ENCODE results near the gene EXOC8. TPM values are rescaled to one million over a fixed set of nuclear protein-coding genes. Genes with fewer than 3 reads are reported as not detected.

EXOC8 gene
- total and polyA plus RNA-seq, 2 experiments from 2014 or later, result 3.9 to 14.6 TPM

DNA sequence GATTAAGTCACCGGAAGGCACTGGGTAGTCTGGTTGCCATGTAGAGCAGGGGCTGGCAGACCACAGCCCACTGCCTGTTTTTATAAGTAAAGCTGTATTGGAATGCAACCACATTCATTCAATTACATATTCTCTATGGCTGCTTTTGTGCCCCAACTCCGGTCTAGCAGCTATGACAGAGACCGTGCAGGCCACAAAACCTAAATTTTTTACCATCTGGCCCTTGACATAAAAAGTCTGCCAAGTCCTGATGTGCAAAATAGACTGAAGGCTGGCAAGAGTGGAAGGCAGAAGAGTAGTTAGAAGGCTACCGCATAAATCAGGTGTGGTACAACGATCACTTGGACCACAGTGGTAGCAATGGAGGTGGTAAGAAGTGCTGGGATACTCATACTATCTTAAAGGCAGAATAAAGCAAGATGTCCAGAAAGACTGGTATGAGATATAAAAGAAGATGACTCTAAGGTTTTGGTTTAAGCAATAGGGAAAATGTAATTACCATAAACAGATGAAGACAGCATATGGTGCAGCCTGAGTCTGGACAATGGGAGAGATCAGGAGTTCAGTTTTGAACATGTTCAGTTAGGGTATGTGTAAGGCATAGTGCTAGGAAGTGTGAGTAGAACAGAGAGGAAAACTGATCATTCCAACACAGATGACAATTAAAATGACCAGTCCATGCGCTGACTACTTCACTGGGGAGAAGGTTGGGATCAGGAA lies 47.2 kb upstream of the EXOC8 start:
- DNase-seq, result no peak
- no peaks in the 10 kb centered on the region for H3K9me2 ChIP-seq (ENCODE audit: insufficient read depth)
- H3K27ac ChIP-seq, result no peak overlapping the region
- peaks cover 5% of the 10 kb centered on the region; the same call in 1 of the 2 replicates for H3F3A ChIP-seq (ENCODE audit: insufficient read depth)
- no peak overlapping the region for H3K4me3 ChIP-seq
- no peak overlapping the region for H3K9ac ChIP-seq
- in situ Hi-C loops (cut with MboI), result no loop called here
- peaks cover 22% of the 10 kb centered on the region for H3K4me1 ChIP-seq (ENCODE audit: insufficient read depth)
- H3K9me3 ChIP-seq (ENCODE audit: low read depth), result no peaks in the 10 kb centered on the region
- no peaks in the 10 kb centered on the region for H3K36me3 ChIP-seq (ENCODE audit: low read depth)
- no peak overlapping the region for H3K4me2 ChIP-seq (ENCODE audit: unreplicated experiment)
- H2AFZ ChIP-seq, result no peak overlapping the region
- TF ChIP-seq EZH2 (IDR thresholded peaks at IDR 0.05; ENCODE audit: insufficient read depth, poor library complexity, severe bottlenecking) (no peak), EZH2phosphoT487 (IDR thresholded peaks at IDR 0.05; ENCODE audit: insufficient read depth, low read depth) (no peak)
- WGBS, 2 experiments (ENCODE audit: low coverage in 1 of 2, low lambda C conversion rate in 2 of 2, missing lambda C conversion rate in 2 of 2), result 96% methylated on average over 6 of the region's 6 CpGs
- no peaks in the 10 kb centered on the region for H3K27me3 ChIP-seq (replicated peaks; ENCODE audit: insufficient read depth)
- peaks cover 100% of the 10 kb centered on the region for H3K79me2 ChIP-seq (ENCODE audit: insufficient read depth)
- H4K20me1 ChIP-seq (ENCODE audit: insufficient read depth), result peaks cover 28% of the 10 kb centered on the region

DNA sequence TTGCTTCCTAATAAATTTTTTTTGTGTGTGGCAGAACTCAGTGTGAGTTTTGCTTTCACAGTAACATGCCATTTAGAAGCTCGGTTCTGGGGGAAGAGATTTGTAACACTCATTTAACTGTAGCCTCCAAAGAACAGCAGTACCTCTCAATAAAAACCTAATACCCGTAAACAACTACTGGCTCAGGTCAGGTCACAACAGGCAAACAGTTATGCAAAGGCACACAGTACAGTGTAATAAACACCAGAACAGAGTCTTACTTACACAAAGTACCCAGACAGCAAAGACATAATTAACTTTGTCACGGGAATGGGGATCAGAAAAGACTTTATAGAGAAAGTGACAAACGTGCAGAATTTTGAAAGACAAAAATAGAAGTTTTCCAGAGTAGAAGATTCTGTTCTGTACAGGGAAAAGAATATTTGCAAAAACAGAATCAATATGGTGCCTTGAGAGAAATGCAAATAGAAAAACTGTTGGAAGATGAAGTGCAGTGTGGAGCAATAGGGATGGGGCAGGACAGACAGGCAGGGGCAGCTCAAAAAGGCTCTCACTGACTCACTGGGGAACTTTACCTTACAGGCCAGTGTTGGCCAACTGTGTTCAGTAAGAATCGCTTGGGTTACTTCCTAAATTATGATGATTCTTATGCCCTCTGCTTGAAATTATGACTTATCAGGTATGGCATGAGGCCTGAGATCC lies 45.7 kb upstream of the EXOC8 start:
- Histone ChIP-seq H3K36me3 (ENCODE audit: low read depth) (no peaks in the 10 kb centered on the region), H3K9ac (no peak overlapping the region), H3K4me3 (no peak overlapping the region), H4K20me1 (ENCODE audit: insufficient read depth) (peaks cover 28% of the 10 kb centered on the region), H3K27me3 (replicated peaks; ENCODE audit: insufficient read depth) (no peaks in the 10 kb centered on the region), H3K9me3 (ENCODE audit: low read depth) (no peaks in the 10 kb centered on the region), H3K9me2 (ENCODE audit: insufficient read depth) (no peaks in the 10 kb centered on the region), H3K79me2 (ENCODE audit: insufficient read depth) (peaks cover 100% of the 10 kb centered on the region), H3K4me1 (ENCODE audit: insufficient read depth) (peaks cover 9% of the 10 kb centered on the region), H3K27ac (no peak overlapping the region), H3F3A (ENCODE audit: insufficient read depth) (no peaks in the 10 kb centered on the region), H2AFZ (no peak overlapping the region), H3K4me2 (ENCODE audit: unreplicated experiment) (no peak overlapping the region)
- no peak for DNase-seq
- TF ChIP-seq EZH2 (IDR thresholded peaks at IDR 0.05; ENCODE audit: insufficient read depth, poor library complexity, severe bottlenecking) (no peak), EZH2phosphoT487 (IDR thresholded peaks at IDR 0.05; ENCODE audit: insufficient read depth, low read depth) (no peak)
- 75 to 79% methylated on average over 5 of the region's 5 CpGs for WGBS, 2 experiments (ENCODE audit: low coverage in 1 of 2, low lambda C conversion rate in 2 of 2, missing lambda C conversion rate in 2 of 2)
- in situ Hi-C loops (cut with MboI), result no loop called here

DNA sequence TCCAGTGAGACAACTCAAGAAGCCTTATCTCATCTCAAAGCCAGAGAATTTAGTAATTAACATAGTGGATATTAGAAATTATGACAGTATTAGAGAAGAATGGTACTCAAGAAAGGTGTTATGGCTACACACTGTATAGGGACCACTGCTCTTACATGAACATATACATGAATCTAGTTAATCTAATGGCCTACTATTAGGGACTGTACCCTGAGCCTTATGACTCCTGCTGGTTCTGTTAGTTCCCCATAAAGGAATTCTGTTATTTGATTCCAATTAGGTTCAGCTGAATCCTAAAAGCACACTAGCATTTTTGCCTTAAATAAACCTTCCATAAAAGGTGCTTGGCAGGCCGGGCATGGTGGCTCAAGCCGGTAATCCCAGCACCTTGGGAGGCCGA lies 44.8 kb upstream of the EXOC8 start:
- no peak overlapping the region for H3K4me3 ChIP-seq
- in situ Hi-C loops (cut with MboI), result no loop called here
- H3K79me2 ChIP-seq (ENCODE audit: insufficient read depth), result peaks cover 100% of the 10 kb centered on the region
- no peaks in the 10 kb centered on the region; the same call in 1 of the 2 replicates for H3K4me1 ChIP-seq (ENCODE audit: insufficient read depth)
- H3F3A ChIP-seq (ENCODE audit: insufficient read depth), result no peaks in the 10 kb centered on the region
- TF ChIP-seq EZH2phosphoT487 (IDR thresholded peaks at IDR 0.05; ENCODE audit: insufficient read depth, low read depth) (no peak), EZH2 (IDR thresholded peaks at IDR 0.05; ENCODE audit: insufficient read depth, poor library complexity, severe bottlenecking) (no peak)
- no peak for DNase-seq
- no peak overlapping the region for H3K4me2 ChIP-seq (ENCODE audit: unreplicated experiment)
- no peak overlapping the region for H3K9ac ChIP-seq
- H3K9me2 ChIP-seq (ENCODE audit: insufficient read depth), result no peaks in the 10 kb centered on the region
- H2AFZ ChIP-seq, result no peak overlapping the region
- WGBS, 2 experiments (ENCODE audit: low coverage in 1 of 2, low lambda C conversion rate in 2 of 2, missing lambda C conversion rate in 2 of 2), result 93 to 98% methylated on average over 3 of the region's 3 CpGs
- H3K27ac ChIP-seq, result no peak overlapping the region
- no peaks in the 10 kb centered on the region for H3K36me3 ChIP-seq (ENCODE audit: low read depth)
- no peaks in the 10 kb centered on the region for H3K27me3 ChIP-seq (replicated peaks; ENCODE audit: insufficient read depth)
- peaks cover 25% of the 10 kb centered on the region for H4K20me1 ChIP-seq (ENCODE audit: insufficient read depth)
- H3K9me3 ChIP-seq (ENCODE audit: low read depth), result no peaks in the 10 kb centered on the region

DNA sequence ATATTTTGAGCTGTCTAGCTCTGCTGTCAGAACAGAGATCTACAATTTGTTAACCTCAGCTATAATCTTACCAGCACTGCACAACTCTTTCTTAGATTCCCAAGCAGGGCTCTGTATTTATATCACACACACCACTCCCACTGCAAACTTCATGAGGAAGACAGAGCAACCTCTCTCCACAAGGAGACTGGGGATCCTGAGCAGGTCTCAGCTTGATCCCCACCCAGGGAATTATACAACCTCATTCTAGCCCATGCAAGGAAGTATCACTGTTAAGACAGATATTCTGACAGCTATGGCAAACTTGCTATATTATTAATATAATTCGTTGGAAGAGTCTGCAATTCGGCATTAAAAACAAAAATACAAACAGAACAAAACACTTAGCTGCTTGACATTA lies 44.1 kb upstream of the EXOC8 start:
- TF ChIP-seq EZH2phosphoT487 (IDR thresholded peaks at IDR 0.05; ENCODE audit: insufficient read depth, low read depth), result no peak
- no peak for TF ChIP-seq EZH2 (IDR thresholded peaks at IDR 0.05; ENCODE audit: insufficient read depth, poor library complexity, severe bottlenecking)
- Histone ChIP-seq H3F3A (ENCODE audit: insufficient read depth) (no peaks in the 10 kb centered on the region), H4K20me1 (ENCODE audit: insufficient read depth) (peaks cover 27% of the 10 kb centered on the region), H3K4me2 (ENCODE audit: unreplicated experiment) (no peak overlapping the region), H3K79me2 (ENCODE audit: insufficient read depth) (peaks cover 100% of the 10 kb centered on the region), H3K9me3 (ENCODE audit: low read depth) (no peaks in the 10 kb centered on the region), H3K9me2 (ENCODE audit: insufficient read depth) (no peaks in the 10 kb centered on the region), H3K27me3 (replicated peaks; ENCODE audit: insufficient read depth) (no peaks in the 10 kb centered on the region), H3K4me3 (no peak overlapping the region), H3K27ac (no peak overlapping the region), H3K9ac (no peak overlapping the region), H2AFZ (no peak overlapping the region), H3K36me3 (ENCODE audit: low read depth) (no peaks in the 10 kb centered on the region), H3K4me1 (ENCODE audit: insufficient read depth) (no peaks in the 10 kb centered on the region; the same call in 1 of the 2 replicates)
- no peak for DNase-seq
- WGBS, 2 experiments (ENCODE audit: low coverage in 1 of 2, low lambda C conversion rate in 2 of 2, missing lambda C conversion rate in 2 of 2), result 37 to 43% methylated on average over 2 of the region's 2 CpGs
- in situ Hi-C loops (cut with MboI), result no loop called here
